Immature natural killer cell (primary cell): ENCODE data around the gene IFNA8. TPM values are rescaled to one million over a fixed set of nuclear protein-coding genes. Genes with fewer than 3 reads are reported as not detected.
"Not testable (repeated sequence)": the region's sequence is repeated elsewhere in the genome, so short reads cannot be mapped to it uniquely, and the experiment has no call there.

Experiments used
- DNase-seq, 3 donors: peaks; one replicate each; pipeline ENCODE4 v3.0.0; 2022; ENCODE audit warnings: mixed read lengths in 1 of 3
- H3K27ac Mint-ChIP-seq, 6 donors: one replicate each; pipeline ENCODE4 v1.8.0; 2020; ENCODE audit warnings: mixed read lengths in 6 of 6, mild to moderate bottlenecking in 5 of 6, inconsistent platforms in 4 of 6, moderate library complexity in 3 of 6
- H3K27me3 Mint-ChIP-seq, 3 donors: one replicate each; pipeline ENCODE4 v1.8.0; 2020 to 2021; ENCODE audit warnings: low read depth in 3 of 3, mild to moderate bottlenecking in 3 of 3, mixed read lengths in 3 of 3, moderate library complexity in 3 of 3, inconsistent platforms in 1 of 3
- H3K36me3 Mint-ChIP-seq, 3 donors: one replicate each; pipeline ENCODE4 v1.8.0; 2020; ENCODE audit warnings: mixed read lengths in 3 of 3, inconsistent platforms in 2 of 3, mild to moderate bottlenecking in 2 of 3
- H3K4me1 Mint-ChIP-seq, 2 donors: one replicate each; pipeline ENCODE4 v1.8.0; 2020; ENCODE audit warnings: inconsistent platforms in 2 of 2, mild to moderate bottlenecking in 2 of 2, mixed read lengths in 2 of 2, moderate library complexity in 1 of 2
- H3K4me3 Mint-ChIP-seq, 5 donors: one replicate each; pipeline ENCODE4 v1.8.0; 2020; ENCODE audit warnings: mild to moderate bottlenecking in 5 of 5, mixed read lengths in 5 of 5, inconsistent platforms in 3 of 5, moderate library complexity in 3 of 5
- H3K9me3 Mint-ChIP-seq, 6 donors: one replicate each; pipeline ENCODE4 v1.8.0; 2020; ENCODE audit warnings: mild to moderate bottlenecking in 6 of 6, mixed read lengths in 6 of 6, inconsistent platforms in 4 of 6, moderate library complexity in 3 of 6
- polyA plus RNA-seq, 3 donors: library from polyadenylated mRNA; unstranded; fragments of 300-500 nt; fragmentation: Illumina TruSeq; gene quantifications; one replicate each; pipeline ENCODE4 v1.2.3, GENCODE V29; 2021

The IFNA8 gene
- polyA plus RNA-seq, 3 donors from 2014 or later: not detected

- no peak overlapping the region for H3K27ac Mint-ChIP-seq
- no peaks in the 10 kb centered on the region for H3K9me3 Mint-ChIP-seq
- H3K4me1 Mint-ChIP-seq: peaks cover 0 to 2% of the 10 kb centered on the region in 2 donors
- no peak for DNase-seq
- H3K27me3 Mint-ChIP-seq: peaks cover 4 to 5% (median 5%) of the 10 kb centered on the region in 3 donors
- H3K36me3 Mint-ChIP-seq: no peaks in the 10 kb centered on the region
- H3K4me3 Mint-ChIP-seq: no peak overlapping the region
Measured at GRCh38 chr9:21402386-21403251, 6.3 kb upstream of the IFNA8 start.

GRCh38 chr9:21404146-21404545, 4.8 kb upstream of the IFNA8 start:
- Mint-ChIP-seq H3K27me3 (peaks cover 2 to 4% (median 2%) of the 10 kb centered on the region in 3 donors), H3K4me1 (peaks cover 0 to 2% of the 10 kb centered on the region in 2 donors), H3K36me3 (no peaks in the 10 kb centered on the region), H3K27ac (no peak overlapping the region), H3K9me3 (no peaks in the 10 kb centered on the region), H3K4me3 (no peak overlapping the region)
- no peak for DNase-seq

GRCh38 chr9:21412107-21412506, 3.2 kb downstream of the IFNA8 start:
- Mint-ChIP-seq H3K9me3 (no peaks in the 10 kb centered on the region), H3K4me1 (no peaks in the 10 kb centered on the region), H3K27me3 (peaks cover 0 to 3% (median 2%) of the 10 kb centered on the region in 3 donors), H3K4me3 (no peak overlapping the region), H3K27ac (no peak overlapping the region), H3K36me3 (no peaks in the 10 kb centered on the region)
- no peak for DNase-seq

GRCh38 chr9:21413151-21413550, 4.2 kb downstream of the IFNA8 start:
- Mint-ChIP-seq H3K27me3 (peaks cover 0 to 3% (median 2%) of the 10 kb centered on the region in 3 donors), H3K4me3 (no peak overlapping the region), H3K36me3 (no peaks in the 10 kb centered on the region), H3K4me1 (no peaks in the 10 kb centered on the region), H3K27ac (no peak overlapping the region), H3K9me3 (no peaks in the 10 kb centered on the region)
- DNase-seq: no peak

- H3K27ac Mint-ChIP-seq: no peak overlapping the region
- no peak for DNase-seq
- no peak overlapping the region for H3K4me3 Mint-ChIP-seq
- H3K9me3 Mint-ChIP-seq: no peaks in the 10 kb centered on the region
- H3K4me1 Mint-ChIP-seq: no peaks in the 10 kb centered on the region
- H3K36me3 Mint-ChIP-seq: no peaks in the 10 kb centered on the region
- H3K27me3 Mint-ChIP-seq: peaks cover 0 to 3% (median 2%) of the 10 kb centered on the region in 3 donors
Measured at GRCh38 chr9:21413624-21414023, 4.7 kb downstream of the IFNA8 start.

GRCh38 chr9:21414220-21414940, 5.5 kb downstream of the IFNA8 start:
- H3K27me3 Mint-ChIP-seq: peaks cover 0 to 3% (median 2%) of the 10 kb centered on the region in 3 donors
- DNase-seq: no peak
- no peaks in the 10 kb centered on the region for H3K9me3 Mint-ChIP-seq
- no peaks in the 10 kb centered on the region for H3K4me1 Mint-ChIP-seq
- no peak overlapping the region for H3K27ac Mint-ChIP-seq
- no peak overlapping the region for H3K4me3 Mint-ChIP-seq
- H3K36me3 Mint-ChIP-seq: no peaks in the 10 kb centered on the region

GRCh38 chr9:21415493-21416267, 6.8 kb downstream of the IFNA8 start:
- no peaks in the 10 kb centered on the region for H3K36me3 Mint-ChIP-seq
- no peak overlapping the region for H3K27ac Mint-ChIP-seq
- no peak overlapping the region for H3K4me3 Mint-ChIP-seq
- no peaks in the 10 kb centered on the region for H3K4me1 Mint-ChIP-seq
- peaks cover 0 to 5% (median 3%) of the 10 kb centered on the region in 3 donors for H3K27me3 Mint-ChIP-seq
- DNase-seq: no peak
- H3K9me3 Mint-ChIP-seq: no peaks in the 10 kb centered on the region

GRCh38 chr9:21428235-21428634, 19.3 kb downstream of the IFNA8 start:
- H3K36me3 Mint-ChIP-seq: no peaks in the 10 kb centered on the region
- no peaks in the 10 kb centered on the region for H3K9me3 Mint-ChIP-seq
- no peaks in the 10 kb centered on the region for H3K4me1 Mint-ChIP-seq
- no peak overlapping the region for H3K4me3 Mint-ChIP-seq
- H3K27ac Mint-ChIP-seq: no peak overlapping the region
- peaks cover 12 to 26% (median 13%) of the 10 kb centered on the region in 3 donors for H3K27me3 Mint-ChIP-seq
- DNase-seq: no peak

GRCh38 chr9:21429191-21429590, 20.3 kb downstream of the IFNA8 start:
- DNase-seq: no peak
- no peaks in the 10 kb centered on the region for H3K36me3 Mint-ChIP-seq
- no peaks in the 10 kb centered on the region for H3K4me1 Mint-ChIP-seq
- peaks cover 10 to 24% (median 13%) of the 10 kb centered on the region in 3 donors for H3K27me3 Mint-ChIP-seq
- no peaks in the 10 kb centered on the region for H3K9me3 Mint-ChIP-seq
- H3K27ac Mint-ChIP-seq: no peak overlapping the region
- H3K4me3 Mint-ChIP-seq: no peak overlapping the region

- DNase-seq: no peak
- H3K4me3 Mint-ChIP-seq: no peak overlapping the region
Measured at GRCh38 chr9:21432672-21433425, 23.9 kb downstream of the IFNA8 start.

GRCh38 chr9:21434202-21435014, 25.5 kb downstream of the IFNA8 start:
- H3K4me3 Mint-ChIP-seq: no peak overlapping the region
- no peak overlapping the region for H3K27ac Mint-ChIP-seq
- no peaks in the 10 kb centered on the region for H3K36me3 Mint-ChIP-seq
- H3K4me1 Mint-ChIP-seq: no peaks in the 10 kb centered on the region
- peaks cover 2 to 9% (median 4%) of the 10 kb centered on the region in 3 donors for H3K27me3 Mint-ChIP-seq
- peak; percentile 10 to 25 (median 14) for DNase-seq
- no peaks in the 10 kb centered on the region for H3K9me3 Mint-ChIP-seq

More at GRCh38 chr9:21432672-21433425, 23.9 kb downstream of the IFNA8 start:
- Mint-ChIP-seq H3K9me3 (no peaks in the 10 kb centered on the region), H3K27me3 (peaks cover 2 to 10% (median 6%) of the 10 kb centered on the region in 3 donors), H3K4me1 (no peaks in the 10 kb centered on the region), H3K36me3 (no peaks in the 10 kb centered on the region), H3K27ac (no peak overlapping the region)

- not testable (repeated sequence) for H3K9me3 Mint-ChIP-seq, H3K27ac Mint-ChIP-seq, H3K36me3 Mint-ChIP-seq, DNase-seq, H3K4me3 Mint-ChIP-seq, H3K4me1 Mint-ChIP-seq, H3K27me3 Mint-ChIP-seq
Measured at GRCh38 chr9:21435015-21435383, 26.1 kb downstream of the IFNA8 start.
